ENCODE data around the gene HTD2. TPM values are rescaled to one million over a fixed set of nuclear protein-coding genes. Genes with fewer than 3 reads are reported as not detected.

The HTD2 gene
- polyA plus RNA-seq, 1 of the 3 experiments (the other 2 are of a cell fraction), result 3.0 TPM

GRCh38 chr3:58334506-58334884, 28.2 kb downstream of the HTD2 start:
- no peaks in the 10 kb centered on the region for H3K36me3 ChIP-seq (replicated peaks in 1 of 2; ENCODE audit: control insufficient read depth in 1 of 2, insufficient read depth in 2 of 2, low read length in 1 of 2)
- CTCF ChIA-PET, result interaction anchor here (0.9 to 4.9 kb wide), 6 partner anchors 28 to 197 kb away, joined by 3 to 24 read pairs (median 6); partner anchors contain the start of genes HTD2, KCTD6 and RPP14
- peak overlapping the region in 1 of 2 experiments; percentile 83; a peak in 1 of 4 replicates for H3K4me3 ChIP-seq (ENCODE audit: low read depth in 2 of 2, low read length in 1 of 2)
- H2AFZ ChIP-seq (ENCODE audit: low read depth), result no peak overlapping the region
- peak overlapping the region in 1 of 2 experiments; percentile 88; a peak in 1 of 4 replicates for H3K27ac ChIP-seq (ENCODE audit: low read depth in 2 of 2, low read length in 1 of 2)
- no peak overlapping the region for H3K9ac ChIP-seq
- peaks cover 34% of the 10 kb centered on the region; the same call in 1 of the 2 replicates for H3K79me2 ChIP-seq (ENCODE audit: insufficient read depth)
- POLR2A ChIA-PET, result no interaction called here
- 95% methylated on average over 1 of the region's 1 CpG for WGBS (ENCODE audit: low lambda C conversion rate)
- no peak for TF ChIP-seq EZH2phosphoT487 (IDR thresholded peaks at IDR 0.05; ENCODE audit: borderline replicate concordance, low read depth)
- no peak for TF ChIP-seq SIN3A (IDR thresholded peaks at IDR 0.05; ENCODE audit: borderline replicate concordance, low read depth, low read length)
- TF ChIP-seq USF2 (IDR thresholded peaks at IDR 0.05; ENCODE audit: borderline replicate concordance, low read depth, low read length), result no peak
- TF ChIP-seq NFIC (IDR thresholded peaks at IDR 0.05; ENCODE audit: borderline replicate concordance), result no peak
- TF ChIP-seq SMC3 (IDR thresholded peaks at IDR 0.05; ENCODE audit: low read depth, low read length), result no peak
- TF ChIP-seq ZBTB33 (IDR thresholded peaks at IDR 0.05; ENCODE audit: borderline replicate concordance, low read depth), result no peak
- TF ChIP-seq REST (IDR thresholded peaks at IDR 0.05; ENCODE audit: low read depth, low read length), result no peak
- TF ChIP-seq EP300 (IDR thresholded peaks at IDR 0.05; ENCODE audit: borderline replicate concordance in 1 of 2, low read depth in 1 of 2, low read length in 1 of 2), result no peak
- no peak for TF ChIP-seq RCOR1 (IDR thresholded peaks at IDR 0.05; ENCODE audit: low read length)
- TF ChIP-seq FOXJ3 (CRISPR knock-in tag; IDR thresholded peaks at IDR 0.05), result no peak
- TF ChIP-seq MEF2A (IDR thresholded peaks at IDR 0.05; ENCODE audit: borderline replicate concordance, low read depth), result no peak
- no peak for TF ChIP-seq TEAD4 (IDR thresholded peaks at IDR 0.05; ENCODE audit: borderline replicate concordance, insufficient read depth)
- no peak for TF ChIP-seq FOSL2 (IDR thresholded peaks at IDR 0.05; ENCODE audit: borderline replicate concordance, low read depth)
- no peaks in the 10 kb centered on the region for H3K27me3 ChIP-seq (ENCODE audit: insufficient read depth)
- peaks cover 20% of the 10 kb centered on the region for H3F3A ChIP-seq (replicated peaks; ENCODE audit: insufficient read depth)
- peaks cover 4 to 11% of the 10 kb centered on the region in 2 experiments; a peak in 3 of 4 replicates for H3K4me1 ChIP-seq (ENCODE audit: control insufficient read depth in 1 of 2, insufficient read depth in 2 of 2, low read depth in 1 of 2, low read length in 1 of 2)
- H3K4me2 ChIP-seq, result peak overlapping the region; percentile 92
- no peaks in the 10 kb centered on the region for H3K9me2 ChIP-seq
- H3K9me3 ChIP-seq, result no peaks in the 10 kb centered on the region
- DNase-seq, result no peak
- H4K20me1 ChIP-seq (ENCODE audit: insufficient read depth), result no peaks in the 10 kb centered on the region
